CMK (cell line): Measurements from ENCODE around the gene EPG5.
"Not testable (repeated sequence)": the region's sequence is repeated elsewhere in the genome, so short reads cannot be mapped to it uniquely, and the experiment has no call there.

ENCODE experiments used
- DNase-seq: peaks from one replicate; pipeline ENCODE4 v3.0.0-alpha.2; 2010; ENCODE audit warnings: low read depth

The EPG5 gene

DNA sequence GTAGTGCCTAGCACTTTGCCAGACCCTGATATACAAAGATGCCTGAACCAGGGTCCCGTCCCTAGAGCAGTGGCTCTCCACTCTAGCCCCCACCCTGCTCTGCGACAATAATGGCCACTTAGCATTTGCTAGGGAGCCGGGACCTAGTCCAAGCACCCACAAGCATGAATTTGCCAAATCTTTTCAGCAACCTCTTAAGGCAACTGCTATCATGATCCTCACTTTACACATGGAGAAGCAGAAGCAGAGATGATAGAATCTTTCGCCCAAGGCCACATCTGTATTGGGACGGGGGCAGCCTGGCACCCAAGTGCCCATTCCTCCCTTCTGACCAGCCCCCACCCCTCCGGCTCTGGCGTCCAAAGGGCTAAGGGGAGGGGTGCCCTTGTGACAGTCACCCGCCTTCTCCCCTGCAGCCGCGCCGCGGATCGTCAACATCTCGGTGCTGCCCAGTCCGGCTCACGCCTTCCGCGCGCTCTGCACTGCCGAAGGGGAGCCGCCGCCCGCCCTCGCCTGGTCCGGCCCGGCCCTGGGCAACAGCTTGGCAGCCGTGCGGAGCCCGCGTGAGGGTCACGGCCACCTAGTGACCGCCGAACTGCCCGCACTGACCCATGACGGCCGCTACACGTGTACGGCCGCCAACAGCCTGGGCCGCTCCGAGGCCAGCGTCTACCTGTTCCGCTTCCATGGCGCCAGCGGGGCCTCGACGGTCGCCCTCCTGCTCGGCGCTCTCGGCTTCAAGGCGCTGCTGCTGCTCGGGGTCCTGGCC, 128.6 kb downstream of the EPG5 start:
- DNase-seq: no peak

DNA sequence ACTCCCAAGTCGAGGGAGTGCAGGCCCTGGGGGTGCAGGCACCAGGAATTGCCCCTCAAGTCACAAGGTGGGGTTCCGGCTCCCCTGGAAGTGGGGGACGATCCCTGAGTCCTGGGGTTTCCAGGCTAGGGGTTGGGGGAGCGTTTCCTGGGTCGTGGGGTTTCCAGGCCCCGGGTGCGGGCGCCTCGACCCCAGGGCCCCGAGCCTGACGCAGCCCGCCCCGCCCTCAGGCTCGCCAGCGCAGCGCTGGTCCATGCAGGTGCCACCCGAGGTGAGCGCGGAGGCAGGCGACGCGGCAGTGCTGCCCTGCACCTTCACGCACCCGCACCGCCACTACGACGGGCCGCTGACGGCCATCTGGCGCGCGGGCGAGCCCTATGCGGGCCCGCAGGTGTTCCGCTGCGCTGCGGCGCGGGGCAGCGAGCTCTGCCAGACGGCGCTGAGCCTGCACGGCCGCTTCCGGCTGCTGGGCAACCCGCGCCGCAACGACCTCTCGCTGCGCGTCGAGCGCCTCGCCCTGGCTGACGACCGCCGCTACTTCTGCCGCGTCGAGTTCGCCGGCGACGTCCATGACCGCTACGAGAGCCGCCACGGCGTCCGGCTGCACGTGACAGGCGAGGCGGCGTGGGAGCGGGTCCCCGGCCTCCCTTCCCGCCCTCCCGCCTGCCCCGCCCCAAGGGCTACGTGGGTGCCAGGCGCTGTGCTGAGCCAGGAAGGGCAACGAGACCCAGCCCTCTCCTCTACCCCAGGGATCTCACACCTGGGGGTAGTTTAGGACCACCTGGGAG, 129.7 kb downstream of the EPG5 start:
- DNase-seq: no peak

DNA sequence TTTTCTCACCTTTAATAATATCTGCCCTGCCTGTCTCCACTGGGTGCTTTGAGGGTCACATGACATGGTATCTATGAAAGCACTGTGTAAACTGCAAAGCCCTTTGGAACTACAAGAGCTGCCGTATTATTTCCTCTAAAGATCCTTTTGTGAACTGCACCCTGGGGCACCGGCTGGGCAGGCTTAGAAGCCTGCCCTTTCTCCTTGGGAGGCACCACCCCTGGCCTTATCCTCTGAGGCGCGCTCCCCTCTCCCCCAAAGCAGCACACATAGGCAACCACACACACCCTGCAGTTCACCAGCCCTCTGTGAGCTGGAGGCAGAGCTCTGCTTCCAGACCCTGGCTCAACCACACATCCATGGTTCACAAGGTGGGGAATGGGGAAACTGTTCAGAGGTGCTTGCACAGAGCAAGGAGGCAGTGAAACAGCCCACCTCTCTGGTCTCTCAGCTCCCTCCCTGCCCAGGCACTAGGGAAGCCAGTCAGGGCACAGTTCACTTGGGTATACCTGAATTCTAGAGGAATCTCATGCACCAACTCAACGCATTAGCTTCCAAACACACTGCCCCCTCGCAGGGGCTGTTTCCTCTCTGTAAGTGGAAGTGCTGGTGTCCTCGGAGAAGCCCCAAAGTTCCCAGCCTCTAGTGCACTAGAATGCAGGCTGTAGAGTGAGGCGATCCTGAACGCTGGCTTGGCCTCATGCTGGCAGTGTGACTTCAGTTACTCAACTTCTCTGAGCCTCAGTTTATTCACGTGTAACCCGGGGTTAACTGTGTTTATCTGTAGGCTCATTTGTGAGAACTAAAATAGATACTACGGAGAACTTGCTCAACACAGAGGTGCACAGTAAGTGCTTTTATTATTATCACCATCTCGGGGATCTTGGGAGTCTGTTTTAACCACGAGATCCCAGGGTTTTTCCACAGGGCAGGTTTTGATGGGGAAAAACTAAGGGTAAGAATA, 130.6 kb downstream of the EPG5 start:
- DNase-seq: no peak

DNA sequence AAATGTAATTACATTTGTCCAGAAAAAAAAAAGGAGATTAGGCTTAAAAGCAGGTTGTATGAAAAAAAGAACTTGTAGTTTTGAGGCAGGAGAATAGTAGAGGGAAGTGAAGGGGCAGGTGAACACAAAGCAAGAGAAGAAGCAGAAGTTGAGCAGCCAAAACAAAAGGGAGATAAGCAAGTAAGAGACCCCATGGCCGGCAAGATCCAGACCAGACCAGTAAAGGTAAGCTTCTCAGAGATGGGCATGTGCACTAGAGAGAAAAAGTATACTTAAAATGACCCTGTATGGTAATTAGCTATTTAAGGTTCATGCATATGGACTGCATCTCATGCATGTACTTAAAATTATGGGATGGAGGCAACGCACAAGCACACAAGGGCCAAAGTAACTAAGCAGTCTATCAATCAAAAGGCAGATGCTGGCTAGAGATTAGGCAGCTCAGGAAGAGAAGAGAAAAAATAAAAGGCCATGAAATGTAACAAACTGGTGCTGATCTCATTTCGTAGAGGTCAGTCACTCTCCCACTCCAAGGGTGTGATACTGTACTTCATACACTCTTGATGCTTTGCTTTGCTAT, 132.0 kb downstream of the EPG5 start:
- DNase-seq: no peak

DNA sequence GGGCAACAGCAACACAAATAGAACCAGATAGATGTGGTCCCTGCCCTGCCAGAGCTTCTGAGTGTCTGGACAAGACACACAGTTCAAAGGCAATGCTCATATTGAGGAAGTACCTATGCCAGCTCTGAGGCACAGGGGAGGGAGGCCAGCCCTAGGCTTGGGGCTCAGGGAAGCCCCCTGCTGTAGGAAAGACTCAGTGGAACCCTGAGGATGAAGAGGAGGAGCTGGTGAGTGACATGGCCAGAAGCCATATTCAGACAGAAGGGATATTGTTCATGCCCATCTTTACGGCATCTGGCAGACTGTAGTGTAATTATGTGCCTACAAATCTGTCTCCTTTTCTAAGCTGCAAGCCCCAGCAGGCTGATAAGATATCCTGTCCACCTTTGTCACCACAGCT, 132.8 kb downstream of the EPG5 start:
- DNase-seq: no peak

DNA sequence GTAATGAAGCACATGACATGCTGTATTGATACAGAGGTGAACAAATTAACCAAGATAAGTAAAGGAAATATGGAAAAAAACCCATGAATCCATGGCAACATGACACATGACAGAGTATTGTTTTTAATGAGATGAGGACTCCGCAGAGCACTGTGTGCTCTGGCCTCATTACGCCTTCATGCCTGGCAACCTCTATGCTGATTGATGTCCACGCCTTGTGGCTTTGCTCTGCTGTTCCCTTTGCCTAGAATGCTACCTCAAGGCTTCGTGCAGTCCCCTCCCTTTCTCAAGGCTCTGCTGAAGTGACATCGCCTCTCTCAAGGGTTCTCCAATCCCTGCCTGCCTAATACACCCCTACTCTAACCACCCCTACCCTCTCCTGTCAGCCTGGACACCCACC, 133.3 kb downstream of the EPG5 start:
- DNase-seq: no peak

DNA sequence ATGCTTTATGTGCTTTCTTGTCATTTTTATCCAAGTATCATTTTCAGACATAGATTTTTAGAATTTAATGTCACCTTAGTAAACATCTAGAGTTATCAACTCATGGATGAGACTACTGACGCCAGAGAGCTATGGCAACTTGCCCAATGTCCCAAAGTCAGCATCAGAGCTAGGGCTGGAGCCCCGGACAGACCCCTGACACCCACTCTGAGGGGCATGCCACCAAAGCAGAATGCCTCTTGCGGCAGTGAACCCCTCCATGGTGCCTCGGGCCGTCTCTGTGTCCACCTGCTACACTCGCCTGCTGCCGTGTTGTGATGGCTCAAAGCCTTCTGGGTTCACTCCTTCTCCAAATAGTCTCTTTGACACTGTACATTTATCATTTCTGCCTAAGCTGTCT, 136.2 kb downstream of the EPG5 start:
- no peak for DNase-seq

DNA sequence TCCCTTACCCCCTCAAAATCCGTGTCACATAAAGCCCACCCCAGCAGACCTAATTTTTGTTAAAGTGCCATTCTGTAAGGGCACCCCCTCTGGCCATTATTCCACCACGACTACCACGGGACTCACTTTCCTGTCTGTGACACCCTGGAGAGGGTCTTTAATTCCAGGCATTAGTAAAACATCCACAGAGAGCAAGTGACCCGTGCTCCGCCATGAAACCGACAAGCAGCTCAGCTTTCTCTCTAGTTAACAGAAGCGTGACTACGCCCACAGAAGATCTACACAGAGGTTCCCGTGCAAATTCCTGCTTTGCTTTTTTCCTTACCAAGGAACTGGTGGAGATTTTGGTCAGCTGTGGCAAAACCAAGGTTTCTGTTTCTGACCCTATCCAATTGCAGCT, 137.3 kb downstream of the EPG5 start:
- DNase-seq: no peak

DNA sequence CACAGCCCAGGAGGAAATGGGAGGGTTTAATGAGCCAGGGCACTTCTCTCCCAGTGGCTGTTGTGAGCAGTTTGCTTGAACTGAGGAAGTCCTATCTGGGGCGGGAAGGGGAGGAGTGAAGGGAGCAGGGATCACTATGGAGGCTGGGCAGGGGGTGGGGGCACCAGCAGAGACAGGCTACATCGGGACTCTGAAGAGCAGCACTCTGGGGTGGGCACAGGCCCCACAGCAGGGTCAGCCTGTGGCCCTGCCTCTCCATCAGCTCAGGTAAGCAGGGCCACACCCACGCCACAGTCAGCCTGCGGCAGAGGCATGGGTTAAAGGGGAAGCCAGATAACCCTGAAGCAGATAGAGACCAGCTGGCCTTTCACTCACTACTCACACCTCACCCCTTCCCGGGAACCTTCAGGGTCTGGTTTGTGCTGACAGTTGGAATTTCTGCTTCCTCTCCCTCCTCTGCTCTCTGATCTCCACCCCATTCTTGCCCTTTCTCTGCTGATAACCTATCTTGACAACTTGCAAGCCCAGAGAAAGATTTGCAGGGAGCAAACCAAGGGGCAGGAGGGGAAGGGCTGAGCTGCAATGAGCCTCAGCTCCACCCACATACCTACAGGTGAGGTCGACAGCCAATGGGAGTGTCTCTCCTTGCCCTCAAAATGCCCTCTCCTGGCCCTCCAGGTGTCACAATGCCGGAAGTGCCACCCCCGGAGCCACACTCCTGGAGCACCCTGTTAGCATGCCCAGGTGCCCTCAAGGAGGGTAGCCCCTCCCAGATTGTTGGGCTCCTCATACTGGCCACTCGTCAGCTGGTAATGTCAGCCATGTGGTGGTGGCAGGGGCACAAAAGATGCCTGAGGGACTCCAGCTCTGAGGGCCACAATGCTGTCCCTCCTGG, 138.0 kb downstream of the EPG5 start:
- peak; percentile 76 for DNase-seq

DNA sequence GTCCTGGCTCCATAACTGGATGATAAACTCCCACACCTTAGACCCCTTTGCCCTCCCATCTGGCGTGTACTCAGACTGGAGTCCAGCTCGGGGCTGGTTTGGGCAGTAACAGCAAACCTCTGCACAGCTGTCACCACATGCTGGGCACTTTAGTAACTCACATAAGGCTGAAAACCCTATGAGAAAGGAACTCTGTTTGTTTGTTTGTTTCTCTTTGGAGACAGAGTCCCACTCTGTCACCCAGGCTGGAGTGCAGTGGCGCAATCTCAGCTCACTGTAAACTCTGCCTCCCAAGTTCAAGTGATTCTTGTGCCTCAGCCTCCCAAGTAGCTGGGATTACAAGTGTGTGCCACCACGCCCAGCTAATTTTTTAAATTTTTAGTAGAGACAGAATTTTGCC, 140.4 kb downstream of the EPG5 start:
- not testable (repeated sequence) for DNase-seq

DNA sequence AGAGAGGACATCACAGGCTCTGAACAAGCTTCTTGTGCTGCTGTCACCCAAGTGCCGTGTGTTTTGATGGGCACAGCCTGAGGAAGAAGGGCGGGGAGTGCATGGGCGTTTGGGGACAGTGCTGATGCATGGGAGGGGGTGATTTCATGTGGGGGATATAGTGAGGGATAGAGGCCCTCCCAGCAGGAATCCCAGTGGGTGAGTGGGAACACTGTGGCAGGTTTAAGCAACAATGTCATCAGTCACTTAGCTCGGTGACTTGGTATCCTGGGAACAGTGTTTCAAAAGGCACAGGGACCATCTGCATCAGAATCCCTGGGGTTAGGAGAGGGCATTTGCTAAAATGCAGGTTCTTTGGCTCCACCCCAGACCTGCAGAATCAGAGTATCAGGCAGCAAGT, 141.0 kb downstream of the EPG5 start:
- no peak for DNase-seq

DNA sequence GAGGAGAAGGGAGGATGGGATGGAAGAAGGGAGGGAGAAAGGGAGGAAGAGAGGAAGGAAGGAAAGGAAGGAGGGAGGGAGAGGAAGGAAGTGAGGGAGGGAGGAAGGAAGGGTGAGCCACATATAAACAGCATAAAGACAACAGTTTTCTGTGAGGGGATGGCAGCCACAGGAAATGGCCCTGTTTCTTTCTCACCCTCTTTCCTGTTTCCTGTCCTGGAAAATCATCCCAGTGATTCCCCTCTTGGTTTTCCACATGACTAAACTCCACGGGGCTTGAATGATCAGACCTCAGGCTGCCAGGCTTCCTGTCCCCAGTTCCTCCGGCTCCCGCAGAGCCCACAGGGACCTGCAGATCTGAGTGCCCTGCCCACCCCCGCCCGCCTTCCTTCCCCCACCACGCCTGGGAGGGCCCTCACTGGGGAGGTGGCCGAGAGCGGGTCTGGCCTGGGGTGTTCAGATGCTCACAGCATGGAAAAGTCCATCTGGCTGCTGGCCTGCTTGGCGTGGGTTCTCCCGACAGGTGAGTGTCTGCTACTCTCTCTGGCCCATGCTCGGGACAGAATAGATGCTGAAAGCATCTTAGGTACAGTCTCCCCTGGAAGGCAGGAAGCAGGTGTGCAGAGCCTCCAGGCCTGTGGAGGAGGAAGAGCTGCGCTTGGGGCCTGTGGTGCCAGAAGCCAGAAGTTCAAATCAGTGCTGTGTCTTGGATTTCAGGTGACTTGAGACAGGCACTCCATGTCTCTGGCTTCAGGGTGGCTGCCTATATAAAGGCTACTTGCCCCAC, 141.7 kb downstream of the EPG5 start, which contains the start of gene SIGLEC15:
Gene SIGLEC15 (plus strand): TSS at position 418 of the 787 bp plus-strand sequence. CDS start 54 bp downstream, at position 472.
- DNase-seq: no peak

DNA sequence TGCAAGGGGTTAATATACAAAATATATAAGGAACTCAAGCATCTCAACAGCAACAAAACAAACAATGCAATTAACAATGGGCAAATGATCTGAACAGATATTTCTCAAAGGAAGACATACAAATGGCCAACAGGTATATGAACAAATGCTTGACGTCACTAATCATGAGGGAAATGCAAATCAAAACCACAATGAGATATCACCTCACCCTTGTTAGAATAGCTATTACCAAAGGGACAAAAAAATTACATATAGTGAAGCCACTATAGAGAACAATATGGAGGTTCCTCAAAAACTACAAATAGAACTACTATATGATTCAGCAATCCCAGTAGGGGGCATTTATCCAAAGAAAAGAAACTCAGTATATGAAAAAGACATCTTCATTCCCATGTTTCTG, 145.4 kb downstream of the EPG5 start:
- no peak for DNase-seq

DNA sequence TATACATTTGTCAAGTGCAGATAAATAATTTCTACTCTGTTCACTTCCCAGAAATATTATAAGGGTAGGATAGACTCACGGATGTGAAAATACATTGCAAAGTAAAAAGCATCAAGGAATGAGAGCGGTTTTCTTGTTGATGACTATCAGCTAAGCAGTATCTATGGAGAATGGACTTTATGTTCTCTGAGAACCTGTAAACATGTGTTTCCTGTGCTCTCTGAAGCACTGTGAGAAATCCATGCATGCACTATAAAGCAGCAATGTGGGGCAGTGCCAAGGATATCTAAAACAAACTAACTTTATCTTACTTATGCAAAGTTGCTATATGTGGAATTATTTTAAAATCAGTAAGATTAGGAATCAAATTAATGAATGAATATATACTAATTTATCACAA, 146.1 kb downstream of the EPG5 start:
- DNase-seq: no peak

DNA sequence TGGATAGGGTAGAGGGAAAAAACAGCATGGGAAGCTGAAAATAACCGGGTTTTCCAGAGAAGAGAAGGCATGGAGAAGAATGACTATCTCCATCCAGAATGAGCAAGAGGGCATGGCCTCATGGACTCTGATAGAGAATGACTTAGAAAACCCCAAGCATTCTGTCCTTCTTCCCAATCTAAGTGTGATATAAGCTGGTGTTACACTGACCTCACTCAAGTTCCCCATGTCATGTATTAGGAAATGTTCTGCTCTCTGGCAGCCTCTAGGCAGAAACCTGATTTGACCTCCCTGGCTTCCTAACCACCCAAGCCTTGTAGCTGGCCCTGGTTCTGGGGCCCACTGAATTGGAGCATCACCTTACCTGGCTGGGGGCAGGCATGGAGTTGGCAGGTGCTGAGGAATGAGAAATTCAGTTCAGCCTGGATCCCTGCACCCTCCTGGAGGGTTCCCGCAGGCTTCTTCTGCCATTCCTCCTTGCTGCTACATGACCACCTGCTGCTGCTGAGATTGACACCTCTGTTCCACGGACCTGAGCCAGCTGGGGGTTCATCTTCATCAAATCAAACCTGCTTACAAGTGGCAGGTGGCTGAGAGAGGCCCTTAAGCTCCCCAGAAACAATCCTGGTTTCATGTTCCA, 146.9 kb downstream of the EPG5 start:
- no peak for DNase-seq

DNA sequence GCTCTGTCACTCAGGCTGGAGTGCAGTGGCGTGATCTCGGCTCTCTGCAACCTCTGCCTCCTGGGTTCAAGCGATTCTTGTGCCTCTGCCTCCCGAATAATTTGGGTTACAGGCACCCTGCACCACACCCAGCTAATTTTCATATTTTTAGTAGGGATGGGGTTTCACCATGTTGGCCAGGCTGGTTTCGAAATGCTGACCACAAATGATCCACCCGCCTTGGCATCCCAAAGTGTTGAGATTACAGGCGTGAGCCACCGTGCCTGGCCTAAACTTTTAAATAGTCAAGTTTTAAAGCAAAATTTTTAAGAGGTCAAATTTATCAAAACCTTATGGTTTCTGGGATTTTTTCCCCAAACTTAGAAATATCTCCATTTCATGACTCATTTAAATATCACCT, 148.4 kb downstream of the EPG5 start:
- not testable (repeated sequence) for DNase-seq

DNA sequence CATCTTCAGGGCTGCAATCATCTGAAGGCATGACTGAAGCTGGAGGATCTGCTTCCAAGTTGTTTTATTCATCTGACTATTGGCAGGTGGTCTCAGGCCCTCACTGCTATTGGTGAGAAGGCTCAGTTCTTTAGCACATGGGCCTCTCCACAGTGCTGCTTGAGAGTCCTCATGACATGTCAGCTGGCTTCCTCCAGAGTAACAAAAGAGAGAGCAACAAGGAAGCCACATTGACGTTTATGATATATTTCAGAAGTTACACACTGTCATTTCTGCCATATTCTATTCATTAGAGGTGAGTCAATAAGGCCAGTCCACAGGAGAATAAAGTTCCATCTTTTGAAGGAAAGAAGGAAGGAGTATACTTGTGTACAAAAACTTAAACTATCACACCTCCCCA, 149.6 kb downstream of the EPG5 start:
- DNase-seq: no peak

DNA sequence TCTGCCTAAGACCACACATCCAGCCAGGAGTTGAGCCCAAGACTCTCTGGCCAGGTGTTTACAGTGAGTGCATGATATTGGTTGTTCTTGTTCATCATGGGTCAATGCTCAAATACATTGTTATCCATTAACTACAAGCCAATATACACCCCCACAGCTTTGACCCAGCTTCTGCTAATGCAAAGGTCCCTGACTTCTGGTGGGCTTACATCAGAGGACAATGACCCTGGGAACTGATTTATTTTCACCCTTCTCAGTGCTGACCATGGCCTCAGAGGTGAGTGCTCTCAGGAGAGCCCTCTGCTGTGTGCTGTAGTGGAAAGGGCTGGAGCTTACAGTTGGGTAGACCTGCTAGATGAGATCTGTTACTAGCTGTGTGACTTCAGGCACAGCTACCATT, 152.4 kb downstream of the EPG5 start:
- DNase-seq: not testable (repeated sequence)

DNA sequence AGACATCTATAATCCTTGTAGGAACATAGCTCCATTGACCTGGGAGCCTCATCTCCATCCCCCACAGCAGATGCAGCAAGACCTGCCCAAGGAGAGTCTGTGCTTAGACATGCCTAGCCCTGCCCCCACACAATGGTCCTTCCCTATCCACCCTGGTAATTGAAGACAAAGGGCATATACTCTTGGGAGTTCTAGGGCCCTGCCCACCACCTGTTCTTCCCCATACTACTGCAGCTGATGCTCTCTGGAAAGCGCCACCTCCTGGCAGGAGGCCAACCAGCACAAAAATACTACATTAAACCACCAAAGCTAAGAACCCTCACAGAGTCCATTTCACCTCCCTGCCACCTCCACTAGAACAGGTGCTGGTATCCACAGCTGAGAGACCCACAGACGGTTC, 160.0 kb downstream of the EPG5 start:
- DNase-seq: not testable (repeated sequence)

DNA sequence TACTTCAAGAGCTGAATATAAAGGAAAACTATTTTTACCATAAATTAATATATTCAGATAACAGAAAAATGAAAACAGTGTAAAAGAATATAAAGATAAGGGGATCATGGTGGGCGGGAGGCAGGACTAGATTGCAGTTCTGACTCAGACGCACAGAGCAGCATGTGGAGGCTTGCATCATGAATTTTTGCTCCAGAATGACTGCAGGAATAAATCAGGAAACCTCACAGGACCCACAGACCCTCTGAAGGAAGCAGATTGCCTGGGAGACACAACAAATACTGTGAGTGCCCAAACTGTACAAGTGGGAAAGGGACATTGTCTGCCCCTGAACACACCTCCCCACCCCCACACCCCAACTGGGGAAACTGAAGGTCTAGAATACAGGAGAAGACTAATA, 160.9 kb downstream of the EPG5 start:
- no peak for DNase-seq
